HepG2 (cell line): ENCODE data around the gene P3R3URF. TPM values are rescaled to one million over a fixed set of nuclear protein-coding genes. Genes with fewer than 3 reads are reported as not detected.
A peak's percentile ranks its signal among the peaks of the same experiment; 100 is the strongest.

Source experiments
- CCAR2 ChIP-seq: fragments of 200-400 bp; formaldehyde crosslinking; optimal IDR thresholded peaks from 2 replicates; pipeline ENCODE3; 2018; ENCODE audit warnings: low read depth, mild to moderate bottlenecking, low read length, moderate library complexity
- DNMT1 ChIP-seq: sonication (generic); formaldehyde crosslinking; IDR thresholded peaks from 2 replicates; pipeline ENCODE4 v1.5.1; 2020; ENCODE audit warnings: mild to moderate bottlenecking, missing genetic modification reagents
- EEA1 ChIP-seq: sonication (generic); formaldehyde crosslinking; IDR thresholded peaks from 2 replicates; pipeline ENCODE4 v1.5.1; 2020; ENCODE audit warnings: mild to moderate bottlenecking, missing genetic modification reagents, borderline replicate concordance
- MIXL1 ChIP-seq: IDR thresholded peaks from 2 replicates; pipeline ENCODE4 v1.6.1; 2016
- RBAK ChIP-seq: sonication (generic); formaldehyde crosslinking; IDR thresholded peaks from 2 replicates; pipeline ENCODE4 v1.5.1; 2020; ENCODE audit warnings: mild to moderate bottlenecking, missing genetic modification reagents
- SP4 ChIP-seq: sonication (generic); formaldehyde crosslinking; IDR thresholded peaks from 2 replicates; pipeline ENCODE4 v1.8.1; 2023; ENCODE audit warnings: mild to moderate bottlenecking, missing genetic modification reagents
- TOPORS ChIP-seq: sonication (generic); formaldehyde crosslinking; IDR thresholded peaks from 2 replicates; pipeline ENCODE4 v1.8.0; 2023; ENCODE audit warnings: mild to moderate bottlenecking, missing genetic modification reagents
- ZBTB3 ChIP-seq: sonication (generic); formaldehyde crosslinking; IDR thresholded peaks from 2 replicates; pipeline ENCODE4 v1.4.0; 2020; ENCODE audit warnings: low read depth, mild to moderate bottlenecking, moderate library complexity, missing genetic modification reagents, borderline replicate concordance
- ZFP36 ChIP-seq: fragments of 150-350 bp; IDR thresholded peaks from 2 replicates; pipeline ENCODE4 v1.6.1; 2018; ENCODE audit warnings: borderline replicate concordance, low read length, low read depth; ENCODE audit not compliant: partially characterized antibody
- ZNF335 ChIP-seq: sonication (generic); formaldehyde crosslinking; IDR thresholded peaks from 2 replicates; pipeline ENCODE4 v1.4.0; 2020; ENCODE audit warnings: missing genetic modification reagents
- polyA plus RNA-seq, 8 experiments: library from polyadenylated mRNA; depleted of rRNA in 3 of 8; stranded (reverse) in 7 of 8; unstranded in 1 of 8; fragments of >200 nt; fragmentation: Illumina TruSeq in 4 of 8; extraction: Trizol in 4 of 8; gene quantifications; 2 replicates each; pipeline versions ENCODE4 v1.2.1 to v1.2.3, GENCODE V29; 2011 to 2016; ENCODE audit warnings: low read depth in 4 of 8, missing spikeins in 1 of 8, mixed read lengths in 1 of 8; ENCODE audit not compliant: insufficient read depth in 1 of 8
- total RNA-seq, 5 experiments: library from RNA; depleted of rRNA; stranded (reverse); fragments of >200 nt; fragmentation: Illumina TruSeq; extraction: Trizol; gene quantifications; 2 replicates each; pipeline ENCODE4 v1.2.3, GENCODE V29; 2016; ENCODE audit warnings: low read depth in 1 of 5
- TF ChIP-seq, protein P1 (sequence below): fragments of 450-650 bp; IDR thresholded peaks from 2 replicates; pipeline ENCODE4 v1.6.1; 2017
- TF ChIP-seq, protein P2 (sequence below): sonication (generic); formaldehyde crosslinking; IDR thresholded peaks from 2 replicates; pipeline ENCODE4 v1.4.0; 2020; ENCODE audit warnings: missing genetic modification reagents
- TF ChIP-seq, protein P3 (sequence below): sonication (generic); formaldehyde crosslinking; IDR thresholded peaks from 2 replicates; pipeline ENCODE4 v1.8.1; 2023; ENCODE audit warnings: missing genetic modification reagents, mild to moderate bottlenecking, borderline replicate concordance
- TF ChIP-seq, protein P4 (sequence below), 2 experiments: sonication (generic) in 1 of 2; formaldehyde crosslinking in 1 of 2; IDR thresholded peaks; 2 replicates each; pipeline versions ENCODE4 v1.4.0 to v1.6.1; 2018 to 2020; ENCODE audit warnings: missing genetic modification reagents in 2 of 2, borderline replicate concordance in 1 of 2, low read depth in 1 of 2, mild to moderate bottlenecking in 1 of 2, missing biosample characterization in 1 of 2
- TF ChIP-seq, protein P5 (sequence below): sonication (generic); formaldehyde crosslinking; IDR thresholded peaks from 2 replicates; pipeline ENCODE4 v1.4.0; 2020; ENCODE audit warnings: missing genetic modification reagents, borderline replicate concordance
- TF ChIP-seq, protein P6 (sequence below): sonication (generic); formaldehyde crosslinking; conservative IDR thresholded peaks from 2 replicates; pipeline ENCODE4 v1.8.0; 2022; ENCODE audit warnings: missing genetic modification reagents
- TF ChIP-seq, protein P7 (sequence below): sonication (generic); formaldehyde crosslinking; IDR thresholded peaks from 2 replicates; pipeline ENCODE4 v1.5.0; 2020; ENCODE audit warnings: mild to moderate bottlenecking, missing genetic modification reagents

P3R3URF gene
- total and polyA plus RNA-seq, 2 of the 13 experiments (the other 11 are each of a cell fraction or from before 2014, with no cell fraction given): not detected

DNA sequence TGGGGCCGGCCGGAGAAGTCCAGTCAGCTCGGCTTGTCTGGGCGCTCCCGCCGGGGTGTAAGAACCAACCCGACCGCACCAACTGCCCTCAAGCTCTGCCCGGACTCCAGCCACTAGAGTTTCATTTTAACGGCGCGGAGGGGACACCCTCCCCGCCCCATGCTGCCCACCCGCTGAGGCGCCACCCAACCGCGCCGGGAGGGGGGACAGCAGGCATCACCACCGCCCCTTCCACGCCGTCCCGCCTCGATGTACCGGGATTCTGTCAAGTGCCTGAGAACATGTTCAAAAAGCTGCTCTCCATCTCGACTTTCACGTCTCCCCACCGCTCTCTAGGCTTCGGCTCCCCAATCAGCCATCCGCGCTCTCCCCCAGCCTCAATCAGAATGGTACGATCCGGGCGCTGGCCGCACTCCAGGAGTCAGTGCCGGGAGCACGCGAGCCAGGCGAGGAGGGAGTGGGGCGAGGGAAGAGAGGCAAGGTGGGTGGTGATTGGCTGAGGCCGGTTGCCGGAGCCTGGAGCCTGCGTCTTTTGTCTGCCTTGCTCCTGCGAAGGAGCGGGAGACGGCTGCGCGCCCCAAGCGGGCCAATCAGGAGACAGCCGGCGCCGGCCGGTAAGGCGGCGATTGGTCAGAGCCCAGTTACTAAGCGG is 43.6 kb downstream of the P3R3URF start, which contains the start of gene PIK3R3 (continued):
- TF ChIP-seq, protein P1, sequence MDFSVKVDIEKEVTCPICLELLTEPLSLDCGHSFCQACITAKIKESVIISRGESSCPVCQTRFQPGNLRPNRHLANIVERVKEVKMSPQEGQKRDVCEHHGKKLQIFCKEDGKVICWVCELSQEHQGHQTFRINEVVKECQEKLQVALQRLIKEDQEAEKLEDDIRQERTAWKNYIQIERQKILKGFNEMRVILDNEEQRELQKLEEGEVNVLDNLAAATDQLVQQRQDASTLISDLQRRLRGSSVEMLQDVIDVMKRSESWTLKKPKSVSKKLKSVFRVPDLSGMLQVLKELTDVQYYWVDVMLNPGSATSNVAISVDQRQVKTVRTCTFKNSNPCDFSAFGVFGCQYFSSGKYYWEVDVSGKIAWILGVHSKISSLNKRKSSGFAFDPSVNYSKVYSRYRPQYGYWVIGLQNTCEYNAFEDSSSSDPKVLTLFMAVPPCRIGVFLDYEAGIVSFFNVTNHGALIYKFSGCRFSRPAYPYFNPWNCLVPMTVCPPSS: no peak
- TF ChIP-seq RBAK (CRISPR knock-in tag) (no peak), ZBTB3 (CRISPR knock-in tag) (no peak; the same call in 1 of the 2 replicates), ZNF335 (CRISPR knock-in tag) (peak; percentile 91), CCAR2 (no peak), EEA1 (CRISPR knock-in tag) (peak; percentile 73), ZFP36 (no peak), MIXL1 (CRISPR knock-in tag) (peak; percentile 80; the same call in 1 of the 2 replicates), TOPORS (CRISPR knock-in tag) (peak; percentile 93), DNMT1 (CRISPR knock-in tag) (0 out of 2 replicates have a peak, but pooled peaks have one; percentile 23), SP4 (CRISPR knock-in tag) (peak; percentile 82)
- TF ChIP-seq, protein P2, sequence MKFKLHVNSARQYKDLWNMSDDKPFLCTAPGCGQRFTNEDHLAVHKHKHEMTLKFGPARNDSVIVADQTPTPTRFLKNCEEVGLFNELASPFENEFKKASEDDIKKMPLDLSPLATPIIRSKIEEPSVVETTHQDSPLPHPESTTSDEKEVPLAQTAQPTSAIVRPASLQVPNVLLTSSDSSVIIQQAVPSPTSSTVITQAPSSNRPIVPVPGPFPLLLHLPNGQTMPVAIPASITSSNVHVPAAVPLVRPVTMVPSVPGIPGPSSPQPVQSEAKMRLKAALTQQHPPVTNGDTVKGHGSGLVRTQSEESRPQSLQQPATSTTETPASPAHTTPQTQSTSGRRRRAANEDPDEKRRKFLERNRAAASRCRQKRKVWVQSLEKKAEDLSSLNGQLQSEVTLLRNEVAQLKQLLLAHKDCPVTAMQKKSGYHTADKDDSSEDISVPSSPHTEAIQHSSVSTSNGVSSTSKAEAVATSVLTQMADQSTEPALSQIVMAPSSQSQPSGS: peak; percentile 86
- TF ChIP-seq, protein P3, sequence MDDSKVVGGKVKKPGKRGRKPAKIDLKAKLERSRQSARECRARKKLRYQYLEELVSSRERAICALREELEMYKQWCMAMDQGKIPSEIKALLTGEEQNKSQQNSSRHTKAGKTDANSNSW (CRISPR knock-in tag): peak; percentile 99; the same call in 1 of the 2 replicates
- TF ChIP-seq, protein P4, sequence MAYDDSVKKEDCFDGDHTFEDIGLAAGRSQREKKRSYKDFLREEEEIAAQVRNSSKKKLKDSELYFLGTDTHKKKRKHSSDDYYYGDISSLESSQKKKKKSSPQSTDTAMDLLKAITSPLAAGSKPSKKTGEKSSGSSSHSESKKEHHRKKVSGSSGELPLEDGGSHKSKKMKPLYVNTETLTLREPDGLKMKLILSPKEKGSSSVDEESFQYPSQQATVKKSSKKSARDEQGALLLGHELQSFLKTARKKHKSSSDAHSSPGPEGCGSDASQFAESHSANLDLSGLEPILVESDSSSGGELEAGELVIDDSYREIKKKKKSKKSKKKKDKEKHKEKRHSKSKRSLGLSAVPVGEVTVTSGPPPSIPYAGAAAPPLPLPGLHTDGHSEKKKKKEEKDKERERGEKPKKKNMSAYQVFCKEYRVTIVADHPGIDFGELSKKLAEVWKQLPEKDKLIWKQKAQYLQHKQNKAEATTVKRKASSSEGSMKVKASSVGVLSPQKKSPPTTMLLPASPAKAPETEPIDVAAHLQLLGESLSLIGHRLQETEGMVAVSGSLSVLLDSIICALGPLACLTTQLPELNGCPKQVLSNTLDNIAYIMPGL (CRISPR knock-in tag; IDR thresholded peaks at IDR 0.05; ENCODE audit: borderline replicate concordance in 1 of 2, low read depth in 1 of 2): peak; percentile 75 to 83
- TF ChIP-seq, protein P5, sequence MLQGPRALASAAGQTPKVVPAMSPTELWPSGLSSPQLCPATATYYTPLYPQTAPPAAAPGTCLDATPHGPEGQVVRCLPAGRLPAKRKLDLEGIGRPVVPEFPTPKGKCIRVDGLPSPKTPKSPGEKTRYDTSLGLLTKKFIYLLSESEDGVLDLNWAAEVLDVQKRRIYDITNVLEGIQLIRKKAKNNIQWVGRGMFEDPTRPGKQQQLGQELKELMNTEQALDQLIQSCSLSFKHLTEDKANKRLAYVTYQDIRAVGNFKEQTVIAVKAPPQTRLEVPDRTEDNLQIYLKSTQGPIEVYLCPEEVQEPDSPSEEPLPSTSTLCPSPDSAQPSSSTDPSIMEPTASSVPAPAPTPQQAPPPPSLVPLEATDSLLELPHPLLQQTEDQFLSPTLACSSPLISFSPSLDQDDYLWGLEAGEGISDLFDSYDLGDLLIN (CRISPR knock-in tag): 0 out of 2 replicates have a peak, but pooled peaks have one; percentile 39
- TF ChIP-seq, protein P6, sequence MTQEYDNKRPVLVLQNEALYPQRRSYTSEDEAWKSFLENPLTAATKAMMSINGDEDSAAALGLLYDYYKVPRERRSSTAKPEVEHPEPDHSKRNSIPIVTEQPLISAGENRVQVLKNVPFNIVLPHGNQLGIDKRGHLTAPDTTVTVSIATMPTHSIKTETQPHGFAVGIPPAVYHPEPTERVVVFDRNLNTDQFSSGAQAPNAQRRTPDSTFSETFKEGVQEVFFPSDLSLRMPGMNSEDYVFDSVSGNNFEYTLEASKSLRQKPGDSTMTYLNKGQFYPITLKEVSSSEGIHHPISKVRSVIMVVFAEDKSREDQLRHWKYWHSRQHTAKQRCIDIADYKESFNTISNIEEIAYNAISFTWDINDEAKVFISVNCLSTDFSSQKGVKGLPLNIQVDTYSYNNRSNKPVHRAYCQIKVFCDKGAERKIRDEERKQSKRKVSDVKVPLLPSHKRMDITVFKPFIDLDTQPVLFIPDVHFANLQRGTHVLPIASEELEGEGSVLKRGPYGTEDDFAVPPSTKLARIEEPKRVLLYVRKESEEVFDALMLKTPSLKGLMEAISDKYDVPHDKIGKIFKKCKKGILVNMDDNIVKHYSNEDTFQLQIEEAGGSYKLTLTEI (CRISPR knock-in tag): peak; percentile 73; the same call in 1 of the 2 replicates
- TF ChIP-seq, protein P7, sequence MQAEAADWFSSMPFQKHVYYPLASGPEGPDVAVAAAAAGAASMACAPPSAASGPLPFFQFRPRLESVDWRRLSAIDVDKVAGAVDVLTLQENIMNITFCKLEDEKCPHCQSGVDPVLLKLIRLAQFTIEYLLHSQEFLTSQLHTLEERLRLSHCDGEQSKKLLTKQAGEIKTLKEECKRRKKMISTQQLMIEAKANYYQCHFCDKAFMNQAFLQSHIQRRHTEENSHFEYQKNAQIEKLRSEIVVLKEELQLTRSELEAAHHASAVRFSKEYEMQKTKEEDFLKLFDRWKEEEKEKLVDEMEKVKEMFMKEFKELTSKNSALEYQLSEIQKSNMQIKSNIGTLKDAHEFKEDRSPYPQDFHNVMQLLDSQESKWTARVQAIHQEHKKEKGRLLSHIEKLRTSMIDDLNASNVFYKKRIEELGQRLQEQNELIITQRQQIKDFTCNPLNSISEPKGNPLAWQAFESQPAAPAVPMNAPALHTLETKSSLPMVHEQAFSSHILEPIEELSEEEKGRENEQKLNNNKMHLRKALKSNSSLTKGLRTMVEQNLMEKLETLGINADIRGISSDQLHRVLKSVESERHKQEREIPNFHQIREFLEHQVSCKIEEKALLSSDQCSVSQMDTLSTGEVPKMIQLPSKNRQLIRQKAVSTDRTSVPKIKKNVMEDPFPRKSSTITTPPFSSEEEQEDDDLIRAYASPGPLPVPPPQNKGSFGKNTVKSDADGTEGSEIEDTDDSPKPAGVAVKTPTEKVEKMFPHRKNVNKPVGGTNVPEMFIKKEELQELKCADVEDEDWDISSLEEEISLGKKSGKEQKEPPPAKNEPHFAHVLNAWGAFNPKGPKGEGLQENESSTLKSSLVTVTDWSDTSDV (CRISPR knock-in tag): peak; percentile 37; the same call in 1 of the 2 replicates
